HEK293 (cell line): ENCODE results near the gene SPRED3.

Source experiments
- CTCF ChIA-PET: fragments of 350-600 bp; formaldehyde crosslinking; extraction: SDS; loops from one replicate; lab custom pipeline; 2021; ENCODE audit warnings: antibody characterized with exemption; lab: Yijun Ruan, JAX
- POLR2A ChIA-PET: fragments of 300-600 bp; formaldehyde crosslinking; extraction: SDS; loops from one replicate; lab custom pipeline; 2020; ENCODE audit warnings: antibody characterized with exemption, inconsistent platforms; lab: Yijun Ruan, JAX
- H3K27ac ChIP-seq: fragments of 200-500 bp; sonication (Bioruptor generic); 2 replicates; pipeline ENCODE4 v1.5.1; 2014; ENCODE audit warnings: low read depth, low read length, control low read depth, inconsistent platforms; ENCODE audit errors: extremely low read depth
- H3K36me3 ChIP-seq, 2 experiments: fragments of 200-500 bp in 1 of 2; sonication (Bioruptor generic) in 1 of 2; 1 replicate in 1 of 2; 2 replicates in 1 of 2; pipeline ENCODE4 v1.5.1; 2014 to 2017; ENCODE audit warnings: inconsistent platforms in 2 of 2, low read length in 2 of 2; ENCODE audit not compliant: control insufficient read depth in 2 of 2, insufficient read depth in 1 of 2
- H3K4me1 ChIP-seq: fragments of 200-500 bp; sonication (Bioruptor generic); 2 replicates; pipeline ENCODE4 v1.5.1; 2014; ENCODE audit warnings: mild to moderate bottlenecking, low read length, inconsistent platforms; ENCODE audit not compliant: control insufficient read depth, insufficient read depth
- H3K4me3 ChIP-seq: 2 replicates; pipeline ENCODE4 v1.5.1; 2011; ENCODE audit warnings: low read depth, mild to moderate bottlenecking, control low read depth, low read length, moderate library complexity
- H3K9me3 ChIP-seq: fragments of 200-500 bp; sonication (Bioruptor generic); 2 replicates; pipeline ENCODE4 v1.5.1; 2014; ENCODE audit warnings: low read depth, low read length, inconsistent platforms; ENCODE audit not compliant: control insufficient read depth, insufficient read depth
- CTCF ChIP-seq: fragments of 450-650 bp; formaldehyde crosslinking; IDR thresholded peaks from 2 replicates; pipeline ENCODE4 v1.5.1; 2016; ENCODE audit warnings: missing biosample characterization, missing genetic modification characterization
- GFI1B ChIP-seq: fragments of 450-650 bp; formaldehyde crosslinking; IDR thresholded peaks from 2 replicates; pipeline ENCODE4 v1.5.1; 2016; ENCODE audit warnings: missing biosample characterization, missing genetic modification characterization
- GLIS1 ChIP-seq: fragments of 450-650 bp; formaldehyde crosslinking; IDR thresholded peaks from 2 replicates; pipeline ENCODE4 v1.5.1; 2016; ENCODE audit warnings: missing biosample characterization, missing genetic modification characterization
- GLIS2 ChIP-seq: fragments of 450-650 bp; formaldehyde crosslinking; IDR thresholded peaks from 2 replicates; pipeline ENCODE4 v1.5.1; 2016; ENCODE audit warnings: missing biosample characterization, missing genetic modification characterization
- ZFP69B ChIP-seq: fragments of 450-650 bp; formaldehyde crosslinking; IDR thresholded peaks from 2 replicates; pipeline ENCODE4 v1.5.1; 2016; ENCODE audit warnings: missing biosample characterization, missing genetic modification characterization
- ZNF223 ChIP-seq: fragments of 450-650 bp; formaldehyde crosslinking; IDR thresholded peaks from 2 replicates; pipeline ENCODE4 v1.5.1; 2016; ENCODE audit warnings: missing biosample characterization, missing genetic modification characterization
- ZNF366 ChIP-seq: fragments of 450-650 bp; formaldehyde crosslinking; conservative IDR thresholded peaks from 2 replicates; pipeline ENCODE4 v1.5.1; 2016; ENCODE audit warnings: missing biosample characterization, missing genetic modification characterization
- ZNF391 ChIP-seq: fragments of 450-650 bp; formaldehyde crosslinking; IDR thresholded peaks from 2 replicates; pipeline ENCODE4 v1.5.1; 2016; ENCODE audit warnings: low read depth, missing biosample characterization, missing genetic modification characterization, borderline replicate concordance
- ZNF548 ChIP-seq: fragments of 450-650 bp; formaldehyde crosslinking; IDR thresholded peaks from 2 replicates; pipeline ENCODE4 v1.5.1; 2016; ENCODE audit warnings: missing biosample characterization, missing genetic modification characterization
- ZNF692 ChIP-seq: fragments of 450-650 bp; formaldehyde crosslinking; IDR thresholded peaks from 2 replicates; pipeline ENCODE4 v1.5.1; 2016; ENCODE audit warnings: missing biosample characterization, missing genetic modification characterization
- TF ChIP-seq, protein P1 (sequence below): fragments of 450-650 bp; formaldehyde crosslinking; IDR thresholded peaks from 2 replicates; pipeline ENCODE4 v1.5.1; 2016; ENCODE audit warnings: missing biosample characterization, missing genetic modification characterization
- TF ChIP-seq, protein P2 (sequence below): fragments of 450-650 bp; formaldehyde crosslinking; IDR thresholded peaks from 2 replicates; pipeline ENCODE4 v1.5.1; 2016; ENCODE audit warnings: missing biosample characterization, missing genetic modification characterization
- TF ChIP-seq, protein P3 (sequence below): fragments of 450-650 bp; formaldehyde crosslinking; IDR thresholded peaks from 2 replicates; pipeline ENCODE4 v1.5.1; 2016; ENCODE audit warnings: missing biosample characterization, missing genetic modification characterization

SPRED3 gene

GRCh38 chr19:38383184-38383583 lies 5.3 kb upstream of the SPRED3 start:
- peaks cover 11% of the 10 kb centered on the region for H3K4me1 ChIP-seq
- ChIA-PET CTCF (interaction anchor here (0.7 to 2.4 kb wide), 2 partner anchors 47 to 139 kb away, joined by 3 to 14 read pairs; no protein-coding TSS in a partner anchor), POLR2A (interaction anchor here (3.8 kb wide), 1 partner anchor 8 kb away, joined by 36 read pairs; the partner anchor contains the start of gene PSMD8)
- H3K9me3 ChIP-seq, result no peaks in the 10 kb centered on the region
- TF ChIP-seq ZNF366 (tag by site-specific recombination), result peak; percentile 34; the same call in 1 of the 2 replicates
- no peak for TF ChIP-seq ZNF548 (tag by site-specific recombination)
- H3K36me3 ChIP-seq, result peaks cover 61 to 72% of the 10 kb centered on the region in 2 experiments
- H3K4me3 ChIP-seq, result no peak overlapping the region
- H3K27ac ChIP-seq, result no peak overlapping the region

- peak; percentile 72 for TF ChIP-seq ZNF692 (tag by site-specific recombination)
- TF ChIP-seq, protein P1, sequence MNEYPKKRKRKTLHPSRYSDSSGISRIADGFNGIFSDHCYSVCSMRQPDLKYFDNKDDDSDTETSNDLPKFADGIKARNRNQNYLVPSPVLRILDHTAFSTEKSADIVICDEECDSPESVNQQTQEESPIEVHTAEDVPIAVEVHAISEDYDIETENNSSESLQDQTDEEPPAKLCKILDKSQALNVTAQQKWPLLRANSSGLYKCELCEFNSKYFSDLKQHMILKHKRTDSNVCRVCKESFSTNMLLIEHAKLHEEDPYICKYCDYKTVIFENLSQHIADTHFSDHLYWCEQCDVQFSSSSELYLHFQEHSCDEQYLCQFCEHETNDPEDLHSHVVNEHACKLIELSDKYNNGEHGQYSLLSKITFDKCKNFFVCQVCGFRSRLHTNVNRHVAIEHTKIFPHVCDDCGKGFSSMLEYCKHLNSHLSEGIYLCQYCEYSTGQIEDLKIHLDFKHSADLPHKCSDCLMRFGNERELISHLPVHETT, result no peak
- peak; percentile 74; the same call in 1 of the 2 replicates for TF ChIP-seq ZFP69B (tag by site-specific recombination)
- no peak for TF ChIP-seq GFI1B (tag by site-specific recombination)
- no peaks in the 10 kb centered on the region for H3K9me3 ChIP-seq
- H3K4me1 ChIP-seq, result peaks cover 14% of the 10 kb centered on the region
- H3K36me3 ChIP-seq, result peaks cover 56 to 71% of the 10 kb centered on the region in 2 experiments
- H3K27ac ChIP-seq, result no peak overlapping the region
- ChIA-PET POLR2A (interaction anchor here (0.6 to 3.8 kb wide), 3 partner anchors 9 to 23 kb away, joined by 3 to 36 read pairs (median 10); partner anchors contain the start of genes FAM98C and PSMD8), CTCF (interaction anchor here (0.6 to 2.4 kb wide), 6 partner anchors 48 to 716 kb away, joined by 3 to 14 read pairs (median 4); partner anchors contain the start of gene CATSPERG)
- H3K4me3 ChIP-seq, result no peak overlapping the region
Measured at GRCh38 chr19:38383743-38384142, 4.8 kb upstream of the SPRED3 start.

- H3K4me3 ChIP-seq, result no peak overlapping the region
- no peaks in the 10 kb centered on the region for H3K9me3 ChIP-seq
- peaks cover 50 to 64% of the 10 kb centered on the region in 2 experiments for H3K36me3 ChIP-seq
- H3K27ac ChIP-seq, result 0 out of 2 replicates have a peak overlapping the region, but pooled peaks have one; percentile 24
- peaks cover 19% of the 10 kb centered on the region for H3K4me1 ChIP-seq
- TF ChIP-seq ZNF391, result no peak
- TF ChIP-seq CTCF (tag by site-specific recombination), result peak; percentile 58
- TF ChIP-seq, protein P2, sequence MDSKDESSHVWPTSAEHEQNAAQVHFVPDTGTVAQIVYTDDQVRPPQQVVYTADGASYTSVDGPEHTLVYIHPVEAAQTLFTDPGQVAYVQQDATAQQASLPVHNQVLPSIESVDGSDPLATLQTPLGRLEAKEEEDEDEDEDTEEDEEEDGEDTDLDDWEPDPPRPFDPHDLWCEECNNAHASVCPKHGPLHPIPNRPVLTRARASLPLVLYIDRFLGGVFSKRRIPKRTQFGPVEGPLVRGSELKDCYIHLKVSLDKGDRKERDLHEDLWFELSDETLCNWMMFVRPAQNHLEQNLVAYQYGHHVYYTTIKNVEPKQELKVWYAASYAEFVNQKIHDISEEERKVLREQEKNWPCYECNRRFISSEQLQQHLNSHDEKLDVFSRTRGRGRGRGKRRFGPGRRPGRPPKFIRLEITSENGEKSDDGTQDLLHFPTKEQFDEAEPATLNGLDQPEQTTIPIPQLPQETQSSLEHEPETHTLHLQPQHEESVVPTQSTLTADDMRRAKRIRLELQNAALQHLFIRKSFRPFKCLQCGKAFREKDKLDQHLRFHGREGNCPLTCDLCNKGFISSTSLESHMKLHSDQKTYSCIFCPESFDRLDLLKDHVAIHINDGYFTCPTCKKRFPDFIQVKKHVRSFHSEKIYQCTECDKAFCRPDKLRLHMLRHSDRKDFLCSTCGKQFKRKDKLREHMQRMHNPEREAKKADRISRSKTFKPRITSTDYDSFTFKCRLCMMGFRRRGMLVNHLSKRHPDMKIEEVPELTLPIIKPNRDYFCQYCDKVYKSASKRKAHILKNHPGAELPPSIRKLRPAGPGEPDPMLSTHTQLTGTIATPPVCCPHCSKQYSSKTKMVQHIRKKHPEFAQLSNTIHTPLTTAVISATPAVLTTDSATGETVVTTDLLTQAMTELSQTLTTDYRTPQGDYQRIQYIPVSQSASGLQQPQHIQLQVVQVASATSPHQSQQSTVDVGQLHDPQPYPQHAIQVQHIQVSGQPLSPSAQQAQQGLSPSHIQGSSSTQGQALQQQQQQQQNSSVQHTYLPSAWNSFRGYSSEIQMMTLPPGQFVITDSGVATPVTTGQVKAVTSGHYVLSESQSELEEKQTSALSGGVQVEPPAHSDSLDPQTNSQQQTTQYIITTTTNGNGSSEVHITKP (tag by site-specific recombination), result peak; percentile 98
- TF ChIP-seq GLIS2 (tag by site-specific recombination), result peak; percentile 60
- TF ChIP-seq ZNF223 (tag by site-specific recombination), result no peak
- TF ChIP-seq GLIS1 (tag by site-specific recombination), result peak; percentile 83
- TF ChIP-seq, protein P3, sequence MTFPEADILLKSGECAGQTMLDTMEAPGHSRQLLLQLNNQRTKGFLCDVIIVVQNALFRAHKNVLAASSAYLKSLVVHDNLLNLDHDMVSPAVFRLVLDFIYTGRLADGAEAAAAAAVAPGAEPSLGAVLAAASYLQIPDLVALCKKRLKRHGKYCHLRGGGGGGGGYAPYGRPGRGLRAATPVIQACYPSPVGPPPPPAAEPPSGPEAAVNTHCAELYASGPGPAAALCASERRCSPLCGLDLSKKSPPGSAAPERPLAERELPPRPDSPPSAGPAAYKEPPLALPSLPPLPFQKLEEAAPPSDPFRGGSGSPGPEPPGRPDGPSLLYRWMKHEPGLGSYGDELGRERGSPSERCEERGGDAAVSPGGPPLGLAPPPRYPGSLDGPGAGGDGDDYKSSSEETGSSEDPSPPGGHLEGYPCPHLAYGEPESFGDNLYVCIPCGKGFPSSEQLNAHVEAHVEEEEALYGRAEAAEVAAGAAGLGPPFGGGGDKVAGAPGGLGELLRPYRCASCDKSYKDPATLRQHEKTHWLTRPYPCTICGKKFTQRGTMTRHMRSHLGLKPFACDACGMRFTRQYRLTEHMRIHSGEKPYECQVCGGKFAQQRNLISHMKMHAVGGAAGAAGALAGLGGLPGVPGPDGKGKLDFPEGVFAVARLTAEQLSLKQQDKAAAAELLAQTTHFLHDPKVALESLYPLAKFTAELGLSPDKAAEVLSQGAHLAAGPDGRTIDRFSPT (tag by site-specific recombination), result peak; percentile 86
- ChIA-PET POLR2A (interaction anchor here (0.6 to 3.8 kb wide), 4 partner anchors 10 to 22 kb away, joined by 3 to 36 read pairs (median 7); partner anchors contain the start of genes FAM98C and PSMD8), CTCF (interaction anchor here (0.6 to 2.4 kb wide), 11 partner anchors 9 to 715 kb away, joined by 3 to 14 read pairs (median 3); partner anchors contain the start of genes CATSPERG and PSMD8)
Measured at GRCh38 chr19:38384209-38385027, 4.1 kb upstream of the SPRED3 start.
